NCI-H748 (cell line): ENCODE results near the gene NDP.
A peak's percentile ranks its signal among the peaks of the same experiment; 100 is the strongest.

Source experiments
- DNase-seq: peaks from one replicate; lab custom pipeline; 2025; ENCODE audit not compliant: unreplicated experiment; lab: John Stamatoyannopoulos, UW

The NDP gene, protein sequence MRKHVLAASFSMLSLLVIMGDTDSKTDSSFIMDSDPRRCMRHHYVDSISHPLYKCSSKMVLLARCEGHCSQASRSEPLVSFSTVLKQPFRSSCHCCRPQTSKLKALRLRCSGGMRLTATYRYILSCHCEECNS

DNA sequence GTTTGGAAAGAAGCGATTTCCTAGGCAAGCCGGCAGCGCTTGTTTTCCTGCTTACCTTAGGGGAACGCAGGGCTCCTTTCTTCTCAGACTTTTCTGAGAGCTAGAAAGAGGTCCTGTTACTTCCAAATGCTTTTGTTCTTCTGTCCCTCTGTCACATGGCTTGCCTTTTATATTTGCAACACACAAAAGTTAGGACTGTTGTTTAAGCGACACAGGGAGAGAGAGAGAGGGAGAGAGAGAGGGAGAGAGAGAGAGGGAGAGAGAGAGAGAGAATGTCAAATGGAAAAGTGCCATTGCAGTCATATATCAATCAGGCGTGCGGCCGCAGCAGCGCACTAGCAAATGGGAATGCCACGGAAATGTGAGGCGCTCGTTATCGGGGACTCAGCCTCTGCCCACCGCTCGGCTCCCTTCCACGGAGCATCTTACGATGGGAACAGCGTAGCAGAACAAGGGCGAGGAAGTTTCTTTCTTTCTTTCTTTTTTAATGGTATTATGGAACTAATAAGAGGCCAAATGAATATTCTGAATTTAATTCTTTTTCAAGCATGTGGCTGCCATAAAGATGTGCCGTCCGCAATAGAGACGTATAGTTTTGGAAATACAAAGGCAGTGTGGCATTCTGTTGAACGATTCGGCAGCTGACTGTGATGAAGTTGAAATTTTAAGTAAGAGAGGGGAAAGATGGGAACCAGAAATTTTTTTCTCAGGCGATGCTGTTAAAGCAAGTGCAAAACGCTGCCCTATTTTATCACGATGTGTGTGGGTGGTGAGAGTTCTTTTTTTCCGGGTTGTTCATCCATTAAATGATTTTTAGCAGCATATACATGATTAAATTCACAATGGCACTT, at the start of gene NDP:
Gene NDP, minus strand, starts transcription at position 142 of the 851 bp plus-strand sequence. CDS start 14,745 bp downstream, outside the sequence.
- DNase-seq, result peak; percentile 56

DNA sequence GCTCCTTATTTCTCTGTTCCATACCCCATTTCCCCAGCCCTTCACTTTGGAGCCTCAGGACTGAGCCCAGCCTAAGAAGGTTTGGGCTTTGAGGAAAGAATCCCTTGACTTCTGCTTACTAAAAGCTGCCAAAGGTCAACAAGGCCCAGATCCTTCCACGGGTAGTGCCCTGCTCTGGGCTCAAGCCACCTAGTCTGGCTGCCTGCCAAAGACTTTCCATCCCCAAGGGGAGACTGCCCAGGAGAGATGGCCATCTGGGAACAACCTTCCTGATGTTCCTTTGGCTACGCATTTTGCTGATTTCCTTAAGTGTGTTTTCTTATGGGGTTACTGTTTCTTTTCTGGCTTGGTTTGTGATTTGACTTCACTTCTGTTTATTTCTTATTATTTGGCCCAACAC, 49.8 kb upstream of the NDP start:
- DNase-seq, result no peak

- no peak for DNase-seq
Observed at GRCh38 chrX:44020693-44021092, 47.5 kb upstream of the NDP start.

- DNase-seq, result no peak
Observed at GRCh38 chrX:44019911-44020310, 46.7 kb upstream of the NDP start.

GRCh38 chrX:44017676-44018075, 44.5 kb upstream of the NDP start:
- DNase-seq, result no peak

GRCh38 chrX:44016906-44017305, 43.7 kb upstream of the NDP start:
- DNase-seq, result no peak

GRCh38 chrX:44012484-44013096, 39.4 kb upstream of the NDP start:
- DNase-seq, result no peak

- no peak for DNase-seq
Observed at GRCh38 chrX:44011506-44011905, 38.3 kb upstream of the NDP start.

DNA sequence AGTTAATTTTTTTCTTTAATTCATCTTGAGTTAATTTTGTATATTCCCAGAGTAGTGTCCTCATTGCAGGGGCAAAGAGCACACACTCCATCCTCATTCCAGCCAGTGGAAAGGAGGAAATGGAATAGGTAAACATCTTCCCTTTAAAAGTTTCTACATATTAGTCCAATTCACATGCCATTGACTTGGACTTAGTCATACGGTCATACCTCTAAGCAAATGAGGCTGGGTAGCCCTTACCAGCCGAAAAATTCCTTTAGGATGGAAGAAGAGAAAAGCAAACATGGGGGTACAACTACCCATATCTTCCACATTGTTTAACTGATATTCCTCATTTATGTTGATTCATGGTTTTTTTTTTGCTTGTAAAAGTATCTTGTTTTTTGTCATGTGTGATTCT, 37.4 kb upstream of the NDP start:
- no peak for DNase-seq

- DNase-seq, result no peak
Observed at GRCh38 chrX:44006081-44006480, 32.9 kb upstream of the NDP start.

DNA sequence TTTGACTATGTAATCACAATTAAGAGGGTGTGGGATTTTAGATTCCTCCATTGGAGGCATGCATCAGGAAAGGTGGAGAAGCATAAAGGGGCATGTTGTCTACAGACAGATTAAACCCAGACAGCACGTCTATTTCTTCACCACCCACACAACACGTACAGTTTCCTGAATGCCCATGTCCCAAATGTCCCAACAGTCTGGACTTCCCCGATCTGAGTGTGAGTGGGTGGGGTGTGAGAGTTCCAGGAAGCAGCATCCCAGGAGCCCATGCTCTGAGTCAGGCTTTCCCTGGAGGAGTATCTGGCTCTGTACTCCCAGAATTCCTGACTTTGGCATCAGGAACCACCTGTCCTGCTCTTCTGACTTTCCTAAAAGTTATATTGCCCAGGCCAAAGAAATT, 30.8 kb upstream of the NDP start:
- no peak for DNase-seq

DNA sequence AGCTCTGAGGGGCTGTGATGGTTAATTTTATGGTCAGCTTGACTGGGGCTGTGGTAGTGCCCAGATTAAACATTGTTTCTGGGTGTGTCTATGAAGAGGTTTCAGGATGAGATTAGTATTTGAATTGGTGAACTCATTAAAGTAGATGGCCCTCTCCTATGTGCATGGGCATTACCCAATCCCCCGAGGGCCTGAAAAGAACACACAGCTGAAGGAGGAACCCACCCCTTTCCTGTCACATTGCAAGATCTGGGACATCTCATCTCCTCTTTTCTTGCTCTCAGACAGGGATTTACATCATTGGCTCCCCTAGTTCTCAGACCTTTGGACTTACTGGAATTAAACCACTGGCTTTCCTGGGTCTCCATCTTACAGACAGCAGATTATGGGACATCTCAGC, 29.4 kb upstream of the NDP start:
- DNase-seq, result no peak

- no peak for DNase-seq
Observed at GRCh38 chrX:43998374-43998773, 25.2 kb upstream of the NDP start.

DNA sequence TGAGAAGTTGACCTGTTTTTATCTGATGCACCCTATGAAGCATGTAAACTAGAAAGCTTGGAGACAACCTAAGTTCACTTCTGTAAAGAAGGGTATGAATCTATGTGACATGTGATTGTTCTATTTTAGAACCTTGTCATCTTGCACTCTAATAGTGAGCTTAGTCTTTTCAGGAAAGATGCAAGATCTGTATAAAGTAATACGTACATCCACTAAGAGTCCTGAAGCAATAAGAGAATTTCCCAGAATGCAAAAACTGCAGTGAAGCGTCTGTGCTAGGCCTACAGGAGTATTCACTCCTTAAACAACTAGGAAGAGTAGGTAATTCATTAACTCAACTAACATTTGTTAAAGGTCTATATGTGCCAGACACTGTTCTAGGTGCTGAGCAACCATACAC, 23.3 kb upstream of the NDP start:
- DNase-seq, result no peak

GRCh38 chrX:43986083-43986482, 12.9 kb upstream of the NDP start:
- no peak for DNase-seq

- no peak for DNase-seq
Observed at GRCh38 chrX:43985511-43985910, 12.3 kb upstream of the NDP start.

- no peak for DNase-seq
Observed at GRCh38 chrX:43978226-43978625, 5.0 kb upstream of the NDP start.

DNA sequence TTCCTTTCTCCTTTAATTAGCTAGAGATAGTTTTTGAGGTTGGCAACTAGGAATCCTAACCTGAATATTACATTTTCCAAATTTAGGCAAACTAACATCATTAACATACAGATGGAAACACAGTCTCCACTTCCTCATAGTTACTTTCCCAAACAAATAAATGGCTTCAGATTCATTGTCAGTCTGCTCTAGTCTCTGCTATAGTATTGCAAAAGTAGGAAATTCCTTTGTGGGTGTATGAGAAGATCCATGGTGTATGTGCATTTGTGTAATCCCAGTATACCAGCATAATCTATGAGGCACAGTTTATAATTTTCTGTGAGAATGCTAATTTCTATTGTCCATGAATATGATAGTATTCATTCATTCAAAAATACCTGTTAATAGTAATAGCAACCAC, 3.0 kb upstream of the NDP start:
- no peak for DNase-seq

DNA sequence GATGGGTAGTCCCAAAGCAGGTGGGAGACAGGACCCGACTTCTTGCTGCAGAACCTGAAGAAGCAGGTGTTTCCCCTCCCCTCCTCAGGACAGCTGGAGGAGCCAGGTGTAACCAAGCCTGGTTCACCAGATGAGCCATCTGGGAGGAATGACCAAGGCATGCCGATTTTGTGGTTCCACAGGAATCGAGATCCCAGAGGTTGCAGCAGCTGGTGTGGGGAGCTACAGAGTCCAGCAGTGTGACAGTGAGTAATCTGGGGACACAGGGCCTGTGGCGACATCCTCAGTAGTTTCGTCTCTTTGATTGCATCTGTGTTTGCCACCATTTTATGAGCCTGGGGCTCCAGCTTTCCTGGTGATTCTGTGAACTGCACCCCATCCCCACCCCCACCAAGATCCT, 2.6 kb upstream of the NDP start:
- DNase-seq, result no peak

DNA sequence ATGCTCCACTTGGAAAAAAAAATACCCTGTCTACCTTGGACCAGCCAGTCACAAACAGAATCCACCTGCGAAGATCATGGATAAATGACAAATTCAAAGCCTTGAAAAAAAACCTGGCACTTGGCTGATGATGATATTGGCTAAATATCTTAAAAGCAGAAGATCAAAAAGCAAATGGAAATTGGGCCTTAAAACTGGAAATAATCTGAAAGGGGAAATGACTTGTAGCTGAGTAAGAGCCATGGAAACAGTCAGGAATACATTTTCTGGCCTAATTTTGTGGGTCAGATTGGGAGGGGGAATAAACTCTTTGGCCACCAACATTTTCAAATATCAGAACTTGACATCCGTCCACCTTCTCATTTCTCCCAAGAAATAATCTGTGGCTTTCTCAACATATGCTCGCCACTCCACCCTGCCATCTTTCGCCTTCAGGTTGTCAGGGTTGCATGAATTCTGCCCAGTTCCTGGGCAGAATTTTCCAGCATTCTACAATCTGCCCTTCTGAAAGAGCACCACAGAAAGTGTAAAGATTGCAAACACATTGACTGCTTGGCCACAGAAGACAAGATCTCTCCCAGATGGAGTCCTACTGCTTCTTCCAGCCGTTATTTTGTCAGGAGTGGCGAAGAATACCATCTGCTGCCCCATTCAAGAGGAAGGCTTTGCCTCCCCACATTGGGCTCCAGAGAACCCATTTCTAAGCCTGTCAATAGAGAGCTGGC, 1.7 kb upstream of the NDP start:
- no peak for DNase-seq

DNA sequence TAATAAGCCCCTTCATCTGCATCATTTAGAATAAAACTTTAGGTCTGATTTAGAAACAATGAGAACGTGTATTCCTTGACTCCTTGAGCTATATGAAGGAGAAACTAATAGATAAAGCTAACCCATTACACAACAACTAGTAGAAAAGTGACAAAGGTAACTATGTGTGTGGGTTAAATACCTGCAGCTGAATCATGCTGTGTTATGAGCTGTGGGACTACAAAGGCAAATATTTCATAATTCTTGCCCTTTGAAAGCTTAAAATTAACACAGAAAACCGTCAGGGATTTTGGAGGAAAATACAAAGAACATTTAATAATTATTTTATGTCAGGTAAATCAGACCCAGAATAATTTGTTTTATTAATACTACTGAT, 898 bp upstream of the NDP start:
- no peak for DNase-seq
